Ureter (tissue), 1 donor: ENCODE data around the gene ATRNL1. TPM values are rescaled to one million over a fixed set of nuclear protein-coding genes. Genes with fewer than 3 reads are reported as not detected.

Experiments
- DNase-seq: peaks from one replicate; pipeline ENCODE4 v3.0.0-alpha.2; 2020; ENCODE audit warnings: low spot score
- total RNA-seq: library from RNA; stranded (reverse); gene quantifications from one replicate; pipeline ENCODE4 v1.2.4, GENCODE V29; 2023
- donor health status: DM: yes; HTN: yes; CAD: no.

Gene ATRNL1
- total RNA-seq, 1 donor from 2014 or later, result 18.4 TPM

GRCh38 chr10:115903207-115903606 is 810.0 kb downstream of the ATRNL1 start:
- DNase-seq, result no peak

- DNase-seq, result no peak
Measured at GRCh38 chr10:115903845-115904244, 810.7 kb downstream of the ATRNL1 start.

DNA sequence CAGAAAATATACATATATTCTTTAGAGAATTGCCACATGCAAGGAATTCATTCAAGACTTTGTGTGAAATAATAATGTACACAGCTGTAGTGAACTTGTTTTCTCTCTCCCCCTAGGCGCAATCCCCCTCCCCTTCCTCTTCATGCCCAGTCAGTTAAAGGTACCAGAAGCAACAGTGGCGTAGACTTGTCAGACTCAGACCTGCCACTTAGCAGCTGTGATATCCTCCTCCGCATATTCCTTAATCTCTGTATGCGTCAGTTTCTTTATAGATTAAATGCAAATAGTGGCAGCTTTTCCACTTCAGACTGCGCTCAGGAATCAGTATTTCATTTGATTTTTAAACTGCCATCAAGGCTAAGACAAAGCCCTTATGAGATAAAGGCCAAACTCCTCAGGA is 815.9 kb downstream of the ATRNL1 start:
- DNase-seq, result no peak

DNA sequence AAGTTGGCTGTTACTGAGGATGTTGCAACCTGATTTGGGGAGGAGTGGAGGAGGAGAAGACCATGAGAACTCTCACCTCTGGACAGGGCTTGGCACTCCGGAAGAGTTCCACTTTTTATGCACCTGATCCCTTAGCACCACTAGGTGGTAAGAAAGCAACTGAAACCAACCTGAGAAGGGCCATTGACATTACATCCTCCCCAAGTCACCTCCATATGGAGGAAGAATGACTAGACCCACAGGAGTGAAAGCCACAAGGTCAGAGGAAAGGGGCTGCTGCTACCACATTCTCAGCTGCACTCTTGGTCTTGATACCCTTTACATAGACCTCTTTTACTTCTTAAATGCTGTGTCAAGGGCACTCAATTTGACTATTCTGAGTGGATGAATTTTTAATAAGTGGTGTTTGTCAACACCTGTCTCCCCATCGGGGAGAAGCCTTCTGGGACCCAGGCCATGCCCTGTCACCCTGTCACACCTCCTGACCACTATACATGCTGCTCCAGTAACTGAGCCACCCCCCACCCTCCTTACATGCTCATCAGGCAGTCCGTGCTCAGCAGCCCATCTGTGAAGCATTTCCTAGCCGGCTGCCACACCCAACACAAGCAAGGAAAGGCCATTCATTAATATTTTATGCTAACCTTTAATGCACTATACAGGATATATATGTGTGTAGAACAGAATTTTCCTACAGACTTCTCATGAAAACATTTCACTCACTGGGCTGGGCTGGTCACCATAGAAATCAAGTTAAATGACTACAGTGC is 817.0 kb downstream of the ATRNL1 start:
- no peak for DNase-seq

DNA sequence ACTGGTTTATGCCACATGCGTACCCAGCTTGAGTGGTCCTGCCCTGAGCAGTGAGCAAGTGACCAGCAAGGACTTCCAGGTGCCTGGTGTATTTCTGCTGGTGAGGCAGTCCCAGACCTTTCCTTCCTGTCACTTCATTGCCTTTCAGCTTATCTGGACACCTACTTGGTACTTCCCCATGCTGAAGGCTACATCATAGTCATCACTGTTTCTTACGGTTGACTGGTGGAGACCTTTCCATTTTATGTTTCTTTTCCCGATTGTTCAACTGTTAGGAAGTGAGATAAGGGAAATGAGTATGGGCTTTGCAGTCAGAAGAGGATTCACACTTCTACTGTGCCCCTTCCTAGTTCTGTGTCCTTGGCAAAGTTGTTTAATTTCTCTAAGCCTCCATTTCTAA is 821.3 kb downstream of the ATRNL1 start:
- DNase-seq, result no peak

DNA sequence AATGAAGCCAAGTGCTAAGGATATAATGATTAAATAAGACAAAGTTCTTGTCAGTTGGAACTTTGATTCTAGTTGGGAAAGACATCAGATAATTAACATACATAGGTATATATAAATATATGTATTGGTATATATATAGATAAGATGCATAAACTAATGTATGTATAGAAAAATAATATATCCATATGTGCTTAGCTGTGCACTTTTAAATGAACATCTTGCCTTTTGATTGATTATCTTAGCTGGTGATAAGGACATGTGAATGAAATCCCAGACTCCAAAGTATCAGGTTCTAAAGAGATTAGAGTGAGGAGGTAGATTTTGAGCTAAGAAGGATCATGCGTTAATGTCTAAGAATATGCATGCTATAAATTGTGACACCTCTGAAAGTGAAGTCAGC is 822.3 kb downstream of the ATRNL1 start:
- no peak for DNase-seq

- no peak for DNase-seq
Measured at GRCh38 chr10:115918812-115919211, 825.6 kb downstream of the ATRNL1 start.

- DNase-seq, result no peak
Measured at GRCh38 chr10:115921795-115922194, 828.6 kb downstream of the ATRNL1 start.

GRCh38 chr10:115931309-115931708 is 838.1 kb downstream of the ATRNL1 start:
- DNase-seq, result no peak

- DNase-seq, result no peak
Measured at GRCh38 chr10:115932099-115932498, 838.9 kb downstream of the ATRNL1 start.

GRCh38 chr10:115933098-115933497 is 839.9 kb downstream of the ATRNL1 start:
- DNase-seq, result no peak

DNA sequence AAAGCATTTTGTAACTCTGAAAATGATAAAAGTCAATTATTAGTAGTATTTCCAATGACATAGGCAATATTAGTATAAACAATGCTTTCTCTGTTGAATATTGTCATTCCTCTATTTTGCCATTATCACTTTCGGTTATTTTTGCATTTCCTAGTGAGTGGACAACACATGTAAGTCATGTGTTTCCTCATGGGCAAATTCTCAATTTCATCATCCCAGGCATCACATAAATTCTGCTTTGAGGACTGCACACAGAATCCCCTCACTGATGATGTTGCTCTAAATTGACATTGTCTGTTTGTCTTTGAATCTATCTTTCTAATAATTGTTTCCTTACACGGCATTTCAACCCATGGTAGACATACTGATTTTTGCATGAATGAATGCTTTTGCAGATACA is 842.6 kb downstream of the ATRNL1 start:
- DNase-seq, result no peak

GRCh38 chr10:115936926-115937767 is 844.0 kb downstream of the ATRNL1 start:
- DNase-seq, result no peak

DNA sequence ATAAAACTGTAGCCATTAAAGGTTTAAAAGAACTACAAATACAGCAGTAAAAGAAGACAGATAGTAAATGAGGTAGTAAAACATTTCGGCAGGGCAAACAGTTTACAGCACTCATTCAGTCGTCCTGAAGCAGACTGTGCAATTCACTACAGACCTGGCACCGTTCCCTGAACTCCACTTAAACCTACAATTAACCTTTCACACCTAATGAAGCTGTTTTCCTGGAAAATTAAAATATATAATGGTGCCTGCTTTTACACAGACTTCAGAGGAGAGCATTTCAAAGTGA is 844.5 kb downstream of the ATRNL1 start:
- DNase-seq, result no peak

- no peak for DNase-seq
Measured at GRCh38 chr10:115939101-115939854, 846.1 kb downstream of the ATRNL1 start.

GRCh38 chr10:115941361-115941771 is 848.2 kb downstream of the ATRNL1 start:
- DNase-seq, result no peak

DNA sequence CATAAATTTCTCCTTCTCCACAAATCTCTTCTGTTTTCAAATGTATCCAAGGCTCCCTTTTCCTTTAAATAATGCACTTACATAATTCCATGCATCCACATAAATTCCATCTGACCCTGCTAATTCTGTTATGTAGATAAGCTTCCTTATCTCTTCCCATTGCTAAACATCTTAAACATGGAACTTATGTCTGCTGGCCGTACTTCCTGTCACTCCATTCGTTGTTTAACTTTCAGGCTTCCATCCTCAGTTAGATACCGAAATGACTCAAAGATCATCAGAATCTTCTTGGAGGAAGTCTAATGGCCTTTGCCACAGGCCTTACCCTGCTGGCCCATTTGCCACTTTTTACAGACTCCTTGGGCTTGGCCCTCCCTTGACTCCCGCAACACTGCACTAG is 848.9 kb downstream of the ATRNL1 start:
- DNase-seq, result no peak

DNA sequence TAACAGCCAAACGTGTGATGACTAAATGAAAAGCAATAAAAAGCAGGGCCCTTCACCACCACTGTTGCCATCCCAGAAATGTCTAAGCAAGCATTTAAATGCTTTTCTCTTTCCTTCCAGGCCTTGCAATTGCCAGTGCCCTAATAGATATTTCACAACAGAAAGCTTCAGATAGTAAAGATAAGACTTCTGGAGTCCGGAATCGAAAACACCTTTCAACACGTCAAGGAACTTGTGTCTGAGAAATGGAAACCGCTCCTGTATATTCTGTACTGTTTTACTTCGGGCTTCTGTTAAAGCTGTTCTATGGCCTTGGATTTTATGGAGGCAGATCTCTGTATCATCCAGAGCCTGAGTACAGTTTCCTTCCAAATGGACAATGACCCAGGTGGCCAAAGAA is 851.4 kb downstream of the ATRNL1 start:
- no peak for DNase-seq

- no peak for DNase-seq
Measured at GRCh38 chr10:115945701-115946445, 852.7 kb downstream of the ATRNL1 start.

DNA sequence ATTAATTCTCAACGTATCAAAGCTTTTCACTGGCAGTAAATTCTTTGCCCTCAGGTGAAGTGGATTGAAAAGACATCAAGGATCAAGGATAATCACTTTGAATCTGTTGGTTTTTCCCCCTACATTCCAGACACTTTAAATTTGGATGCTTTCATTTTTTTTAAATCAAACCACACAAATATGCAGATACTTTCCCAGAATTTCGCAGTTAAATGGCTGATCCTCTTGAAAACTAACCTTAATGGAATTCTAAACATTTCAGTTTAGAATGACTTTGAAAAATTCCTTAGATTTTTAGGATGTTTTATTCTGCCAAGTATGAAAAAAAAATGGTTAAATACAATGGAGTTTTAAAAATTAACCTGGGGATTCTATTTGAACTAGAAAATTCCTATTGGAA is 853.9 kb downstream of the ATRNL1 start:
- no peak for DNase-seq

DNA sequence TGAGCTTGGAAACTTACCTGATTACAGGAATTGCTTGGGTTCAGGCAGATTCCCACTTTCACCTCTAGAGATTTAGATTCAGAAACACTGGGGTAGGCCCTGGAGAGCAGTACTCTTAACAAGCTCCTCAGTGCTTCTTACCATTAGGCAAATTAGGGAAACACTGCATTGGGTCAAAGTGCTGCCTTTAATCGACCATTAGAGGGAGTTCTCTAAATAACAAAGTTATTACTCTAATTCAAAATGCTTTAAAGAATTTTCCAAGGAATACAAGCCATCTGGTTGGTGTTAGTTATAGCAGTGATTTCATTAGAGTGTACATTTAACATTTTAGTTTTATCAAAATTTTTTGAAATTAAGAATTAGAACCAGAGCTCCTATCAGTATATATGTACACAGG is 855.3 kb downstream of the ATRNL1 start:
- no peak for DNase-seq

- DNase-seq, result no peak
Measured at GRCh38 chr10:115949282-115949844, 856.2 kb downstream of the ATRNL1 start.
